HG02852 (cell line): ENCODE data around the gene KDM4C.
"Not testable (repeated sequence)": the region's sequence is repeated elsewhere in the genome, so short reads cannot be mapped to it uniquely, and the experiment has no call there.

Source experiments
- ATAC-seq: cut with Tn5 transposase; IDR thresholded peaks from one replicate; pipeline ENCODE4 v1.9.1; 2021; ENCODE audit warnings: mild to moderate bottlenecking, moderate library complexity; ENCODE audit not compliant: unreplicated experiment

KDM4C gene

DNA sequence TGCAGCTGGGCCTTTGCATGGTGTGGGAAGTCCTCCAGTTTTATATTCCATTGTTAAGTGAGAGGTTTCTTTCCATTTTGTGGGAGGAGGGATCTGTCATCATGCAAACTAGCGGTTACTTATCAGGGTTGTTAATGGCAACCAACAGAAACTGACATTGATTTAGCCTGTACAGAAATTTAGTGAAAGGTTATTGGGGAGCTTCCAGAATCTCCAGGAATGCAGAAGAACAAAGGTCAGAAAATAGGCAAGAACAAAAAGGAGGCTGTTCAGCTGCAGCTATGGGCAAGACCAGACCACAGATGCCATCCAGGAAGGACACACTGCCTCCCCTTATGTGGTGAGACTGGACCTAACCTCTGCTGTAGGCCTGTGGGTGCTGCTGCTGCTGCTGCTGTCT is 395.8 kb downstream of the KDM4C start:
- ATAC-seq, result no peak

GRCh38 chr9:7154003-7154619 is 396.3 kb downstream of the KDM4C start:
- no peak for ATAC-seq

DNA sequence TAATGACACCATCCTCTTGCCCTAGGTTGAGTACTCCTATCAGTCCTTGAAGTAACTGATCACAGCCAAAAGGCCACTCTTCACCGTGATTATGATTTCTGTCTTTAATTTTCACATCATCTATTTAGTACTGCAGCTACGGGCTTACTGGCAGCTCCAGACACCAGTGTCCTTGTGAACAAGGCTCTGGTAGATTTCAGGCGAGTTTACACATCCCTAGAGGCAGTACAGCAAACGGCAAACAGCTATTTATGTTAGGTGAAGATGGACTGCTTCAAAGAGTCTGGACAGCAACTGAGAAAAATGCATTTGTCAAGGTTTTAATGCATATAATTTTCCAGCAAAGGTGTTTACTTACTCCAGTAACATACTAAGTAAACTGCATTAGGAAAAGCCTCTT is 396.9 kb downstream of the KDM4C start:
- no peak for ATAC-seq

- no peak for ATAC-seq
Observed at GRCh38 chr9:7161469-7161868, 403.7 kb downstream of the KDM4C start.

DNA sequence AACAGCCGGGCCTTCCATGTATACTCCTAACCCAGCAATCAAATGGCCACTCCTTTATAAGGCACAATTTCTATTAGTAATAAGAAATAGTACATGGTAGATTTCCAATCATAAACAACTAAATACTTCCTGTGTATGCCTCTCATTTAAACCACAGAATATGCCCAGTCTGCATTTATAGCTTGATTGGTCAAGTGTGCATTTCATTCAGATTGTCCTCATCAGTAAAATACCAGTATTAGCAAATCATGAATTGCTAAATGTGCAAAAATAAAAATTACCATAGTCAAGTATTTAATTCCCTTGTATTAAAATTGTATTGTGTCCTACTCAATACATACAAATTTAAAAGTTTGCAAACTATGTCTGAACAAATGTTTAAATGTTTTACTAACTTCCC is 406.2 kb downstream of the KDM4C start:
- no peak for ATAC-seq

- ATAC-seq, result no peak
Observed at GRCh38 chr9:7164440-7165330, 406.9 kb downstream of the KDM4C start.

GRCh38 chr9:7165331-7165975 is 407.7 kb downstream of the KDM4C start:
- no peak for ATAC-seq

- ATAC-seq, result no peak
Observed at GRCh38 chr9:7166074-7166473, 408.3 kb downstream of the KDM4C start.

GRCh38 chr9:7169717-7170389 is 412.1 kb downstream of the KDM4C start:
- no peak for ATAC-seq

DNA sequence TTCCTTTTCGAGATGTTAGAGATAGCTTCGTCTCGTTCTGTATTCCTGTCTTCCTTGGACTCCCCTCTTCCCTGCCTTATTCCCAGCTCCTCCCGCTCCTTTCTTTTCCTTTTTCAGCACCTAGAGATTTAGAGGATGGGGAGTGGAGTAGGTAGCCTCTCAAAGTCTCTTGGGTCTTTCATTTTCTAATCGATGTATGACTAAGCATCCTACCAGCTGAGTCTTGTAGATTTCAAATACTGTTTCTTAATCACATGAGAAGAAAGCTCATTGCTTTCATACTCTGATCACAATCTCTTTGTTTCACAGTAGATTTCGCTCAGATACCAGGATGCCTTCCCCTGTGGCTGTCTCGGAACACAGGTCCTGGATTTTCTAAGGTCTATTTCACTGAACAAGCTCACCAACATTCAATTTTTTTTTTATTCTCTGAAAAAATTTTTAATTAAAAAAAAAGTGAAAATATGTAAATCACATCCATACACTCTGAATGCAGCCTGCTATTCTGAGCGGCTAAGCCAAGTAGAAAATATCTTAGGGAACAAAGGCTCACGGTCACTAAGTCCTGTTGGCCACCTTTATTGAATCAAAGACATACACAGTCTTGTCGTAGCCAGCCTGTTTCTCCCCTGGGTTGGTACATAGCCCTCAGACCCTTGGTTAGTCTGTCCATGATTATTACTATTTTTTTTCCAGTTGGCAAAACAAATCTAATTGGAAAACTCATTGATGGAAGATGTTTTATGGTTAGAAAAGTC is 413.8 kb downstream of the KDM4C start:
- ATAC-seq, result no peak

DNA sequence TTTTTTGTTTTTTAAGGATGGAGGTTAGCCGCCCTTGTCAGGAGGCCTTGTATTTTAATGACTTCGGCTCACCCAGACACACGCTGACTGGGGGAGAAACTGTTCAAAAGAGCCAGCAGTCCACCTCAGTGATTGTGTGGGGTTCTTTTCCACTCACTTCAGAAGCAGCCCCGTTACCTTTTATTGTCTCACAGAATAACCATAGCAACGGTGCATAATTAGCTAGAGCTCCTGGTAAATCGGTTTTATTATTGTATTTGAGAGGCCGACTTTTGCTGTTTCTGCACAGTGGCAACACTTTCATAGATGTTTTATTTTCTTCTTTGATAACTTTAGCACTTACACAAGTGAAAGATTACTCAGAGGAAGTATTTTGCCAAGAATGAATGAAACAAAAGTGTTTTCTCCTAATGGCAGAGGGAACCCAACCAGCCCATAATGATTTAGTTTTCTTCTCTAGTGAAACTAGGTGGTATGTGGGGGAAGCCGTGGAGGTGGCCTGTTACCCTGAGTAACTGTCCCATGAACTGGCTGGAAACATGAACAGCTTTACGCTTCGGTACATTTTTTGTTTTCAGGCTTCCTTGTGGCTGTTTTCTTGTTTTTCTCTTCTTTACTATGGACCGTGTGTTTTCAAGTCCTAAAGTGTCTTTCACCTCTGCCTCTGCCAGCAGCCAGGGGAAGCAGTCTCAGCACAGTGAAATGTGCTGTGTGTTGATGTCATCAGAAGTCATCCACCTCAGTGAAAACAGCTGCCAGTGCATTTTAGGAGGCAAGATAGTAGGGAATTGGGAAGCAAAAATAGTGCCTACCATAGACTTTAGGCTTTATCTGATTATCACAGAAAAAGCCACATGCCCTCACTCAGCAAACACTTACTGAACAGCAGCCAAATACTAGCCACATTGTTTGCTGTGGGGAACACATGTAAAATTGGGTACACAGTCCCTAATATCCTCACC is 414.7 kb downstream of the KDM4C start:
- ATAC-seq, result no peak

DNA sequence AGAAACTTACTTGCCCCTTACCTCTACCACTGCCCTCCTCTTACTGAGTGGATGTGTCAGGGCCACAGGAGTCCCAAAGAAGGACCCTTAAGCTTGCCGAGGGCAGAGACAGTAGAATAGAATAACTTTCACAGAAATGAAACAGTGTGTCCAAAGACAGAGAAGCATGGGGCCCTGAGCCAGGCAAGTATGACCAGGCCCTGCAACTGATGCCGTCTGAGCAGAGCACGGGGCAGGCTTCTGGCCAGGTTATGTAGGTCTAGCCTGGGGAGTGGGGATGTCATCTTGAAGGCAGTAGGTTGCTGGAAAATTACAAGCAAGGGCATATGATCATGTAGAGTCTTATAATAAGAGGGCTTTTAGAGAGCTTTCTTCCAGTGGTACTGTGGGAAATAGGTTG is 415.4 kb downstream of the KDM4C start:
- ATAC-seq, result no peak

- ATAC-seq, result no peak
Observed at GRCh38 chr9:7174301-7174700, 416.5 kb downstream of the KDM4C start.

DNA sequence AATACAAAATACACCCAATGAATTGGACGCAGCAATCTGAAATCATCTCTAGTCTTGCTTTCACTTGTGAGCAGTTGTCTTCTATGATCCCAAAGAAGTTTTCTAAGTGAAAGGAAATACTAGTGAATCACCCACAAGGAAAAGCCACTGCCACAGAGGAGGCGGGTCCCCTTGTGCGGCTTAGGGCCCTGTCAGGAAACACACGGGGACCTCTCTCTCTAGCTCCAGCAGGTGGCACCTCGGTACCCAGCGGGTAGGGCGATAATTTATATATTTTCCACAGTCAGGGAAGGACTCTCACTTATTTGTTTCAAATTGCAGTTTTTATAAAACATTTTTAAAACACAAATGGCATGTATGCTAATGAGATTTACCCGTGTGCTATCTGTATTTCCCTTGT is 417.1 kb downstream of the KDM4C start:
- ATAC-seq, result no peak

GRCh38 chr9:7176561-7176960 is 418.8 kb downstream of the KDM4C start:
- no peak for ATAC-seq

DNA sequence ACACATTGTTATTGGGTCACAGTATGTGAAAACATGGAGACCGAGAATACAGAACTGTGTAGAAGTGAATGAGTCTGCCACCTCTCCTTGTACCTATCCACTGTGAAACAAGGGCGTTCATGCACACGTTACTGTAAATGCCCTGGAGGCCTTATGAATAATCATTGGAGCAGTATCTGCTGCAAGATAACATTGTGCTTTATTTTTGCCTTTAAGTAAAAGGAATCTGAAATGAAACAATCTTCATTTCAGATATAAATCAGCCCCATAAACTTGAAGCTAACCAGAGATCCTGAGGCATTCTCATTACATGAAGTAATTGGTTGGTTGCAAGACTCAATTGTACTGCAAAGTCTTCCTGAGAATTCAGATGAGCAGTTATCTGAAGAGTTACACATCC is 419.6 kb downstream of the KDM4C start:
- no peak for ATAC-seq

DNA sequence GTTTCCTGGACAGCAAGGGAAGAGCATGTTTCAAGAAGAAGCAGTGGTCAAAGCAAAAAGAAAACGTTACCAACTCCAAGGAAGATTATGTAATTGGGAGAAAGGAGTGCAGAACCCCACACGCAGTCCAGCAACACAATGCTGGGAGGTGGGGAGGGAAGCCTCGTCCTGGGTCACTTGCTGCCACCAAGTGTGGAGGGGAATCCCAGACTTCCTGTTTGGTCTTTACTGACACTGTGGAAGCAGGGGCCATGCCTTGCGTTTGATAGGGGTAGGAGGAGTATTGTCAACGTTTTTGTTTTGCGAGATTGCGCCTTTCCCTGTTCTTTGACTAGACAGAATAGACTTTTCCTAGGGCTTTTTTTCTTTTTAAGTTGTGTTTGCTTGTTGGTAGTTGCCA is 421.0 kb downstream of the KDM4C start:
- peak; percentile 54 for ATAC-seq

DNA sequence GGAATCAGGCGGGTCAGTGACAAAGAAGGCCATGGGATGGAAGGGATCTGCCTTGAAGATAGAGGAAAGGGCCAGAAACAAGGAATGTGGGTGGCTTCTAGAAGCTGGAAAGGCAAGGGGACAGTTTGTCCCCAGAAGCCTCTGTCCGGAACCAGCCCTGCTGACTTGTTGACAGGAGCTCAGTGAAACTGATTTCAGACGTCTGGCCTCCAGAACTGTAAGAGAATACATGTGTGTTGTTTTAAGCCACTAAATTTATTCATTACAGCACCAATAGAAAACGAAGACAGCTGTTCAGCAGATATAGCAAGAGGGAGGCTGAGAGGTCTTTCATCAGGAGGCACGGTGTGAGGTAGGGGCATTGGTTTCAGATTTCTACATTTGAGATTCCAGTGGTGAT is 422.5 kb downstream of the KDM4C start:
- ATAC-seq, result no peak

- ATAC-seq, result not testable (repeated sequence)
Observed at GRCh38 chr9:7183139-7183538, 425.4 kb downstream of the KDM4C start.

DNA sequence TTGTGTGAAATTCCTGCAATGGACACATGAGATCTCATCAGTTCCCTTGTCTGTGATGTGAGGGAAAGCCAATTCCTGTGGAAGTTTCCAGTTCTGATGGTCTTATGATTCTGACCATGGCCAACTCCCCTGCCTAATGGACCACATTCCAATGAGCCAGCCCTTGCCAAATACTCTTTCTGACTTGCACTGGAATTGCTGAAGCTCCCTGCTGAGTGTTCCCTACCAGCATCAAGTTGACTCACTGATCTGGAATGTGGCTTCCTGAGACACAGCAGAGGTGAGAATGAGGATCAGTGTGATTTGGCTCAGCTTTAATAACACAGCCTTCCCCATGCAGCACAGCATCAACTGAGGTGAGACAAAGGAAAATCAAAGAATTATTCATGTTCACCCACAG is 427.8 kb downstream of the KDM4C start:
- ATAC-seq, result no peak
